Activated gamma-delta T cell treated with anti-CD3 and anti-CD28 coated beads, Interleukin-2, amount 50 U/mL, for 16 hours (primary cell): ENCODE results near the gene EMB.
"Not testable (repeated sequence)": the region's sequence is repeated elsewhere in the genome, so short reads cannot be mapped to it uniquely, and the experiment has no call there.

ENCODE experiments used
- DNase-seq: peaks from one replicate; pipeline ENCODE4 v3.0.0-alpha.2; 2020; ENCODE audit warnings: low read depth

EMB gene

DNA sequence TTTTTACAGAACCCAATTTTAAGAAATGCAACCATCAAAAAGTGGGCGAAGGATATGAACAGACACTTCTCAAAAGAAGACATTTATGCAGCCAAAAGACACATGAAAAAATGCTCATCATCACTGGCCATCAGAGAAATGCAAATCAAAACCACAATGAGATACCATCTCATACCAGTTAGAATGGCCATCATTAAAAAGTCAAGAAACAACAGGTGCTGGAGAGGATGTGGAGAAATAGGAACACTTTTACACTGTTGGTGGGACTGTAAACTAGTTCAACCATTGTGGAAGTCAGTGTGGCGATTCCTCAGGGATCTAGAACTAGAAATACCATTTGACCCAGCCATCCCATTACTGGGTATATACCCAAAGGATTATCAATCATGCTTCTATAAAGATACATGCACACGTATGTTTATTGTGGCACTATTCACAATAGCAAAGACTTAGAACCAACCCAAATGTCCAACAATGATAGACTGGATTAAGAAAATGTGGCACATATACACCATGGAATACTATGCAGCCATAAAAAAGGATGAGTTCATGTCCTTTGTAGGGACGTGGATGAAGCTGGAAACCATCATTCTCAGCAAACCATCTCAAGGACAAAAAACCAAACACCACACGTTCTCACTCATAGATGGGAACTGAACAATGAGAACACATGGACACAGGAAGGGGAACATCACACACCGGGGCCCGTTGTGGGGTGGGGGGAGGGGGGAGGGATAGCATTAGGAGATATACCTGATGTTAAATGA is 19.7 kb downstream of the EMB start:
- not testable (repeated sequence) for DNase-seq

DNA sequence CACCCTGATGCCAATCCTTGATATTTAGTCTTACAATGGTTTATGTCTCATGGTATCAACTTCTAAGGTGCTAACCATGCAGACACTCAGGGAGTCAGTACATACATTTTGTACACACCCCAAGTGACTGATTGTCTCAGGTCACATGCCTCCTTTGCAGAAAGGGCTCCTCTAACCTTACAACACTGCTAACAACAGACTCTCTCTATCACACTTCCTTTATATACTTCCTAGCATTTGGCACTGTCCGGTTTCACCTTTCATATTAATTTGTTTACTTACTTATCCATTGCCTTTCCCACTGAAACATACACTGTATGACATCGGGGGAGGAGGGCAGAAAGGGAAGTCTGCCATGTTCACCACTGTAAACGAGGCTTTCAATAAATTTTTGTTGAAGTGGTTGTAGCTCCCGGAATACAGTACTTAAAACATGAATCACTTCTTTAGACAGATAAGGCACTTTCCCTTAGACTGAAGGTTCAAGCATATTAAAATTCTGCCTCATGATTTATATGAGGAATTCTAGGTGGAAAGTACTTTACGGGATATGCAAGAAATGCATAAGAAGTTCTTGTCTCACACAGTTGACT is 20.6 kb downstream of the EMB start:
- no peak for DNase-seq

DNA sequence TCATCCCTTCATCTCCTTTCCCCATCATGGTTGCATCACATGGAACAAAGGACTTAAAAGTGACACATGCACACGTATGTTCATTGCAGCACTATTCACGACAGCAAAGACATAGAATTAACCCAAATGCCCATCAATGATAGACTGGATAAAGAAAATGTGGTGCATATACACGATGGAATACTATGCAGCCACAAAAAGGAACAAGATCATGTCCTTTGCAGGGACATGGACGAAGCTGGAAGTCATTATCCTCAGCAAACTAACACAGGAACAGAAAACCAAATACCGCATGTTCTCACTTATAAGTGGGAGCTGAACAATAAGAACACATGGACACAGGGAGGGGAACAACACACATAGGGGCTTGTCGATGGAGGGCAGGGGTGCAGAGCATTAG is 21.4 kb downstream of the EMB start:
- DNase-seq = not testable (repeated sequence)

DNA sequence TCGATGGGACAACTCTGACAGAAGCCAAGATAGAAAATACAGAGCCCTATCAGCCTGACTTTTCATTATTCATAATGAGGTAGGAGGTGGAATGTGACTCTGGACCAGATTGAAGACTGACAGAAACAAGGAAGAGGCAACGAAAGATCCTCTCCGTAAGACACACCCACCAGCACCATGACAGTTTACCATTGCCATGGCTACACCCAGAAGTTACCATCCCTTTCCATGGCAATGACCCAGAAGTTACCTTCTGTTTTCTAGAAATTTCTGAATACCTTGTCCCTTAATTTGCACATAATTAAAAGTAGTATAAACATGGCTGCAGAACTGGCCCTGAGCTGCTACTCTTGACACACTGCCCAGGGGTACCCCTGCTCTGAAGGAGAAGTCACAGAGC is 24.5 kb downstream of the EMB start:
- DNase-seq = not testable (repeated sequence)

DNA sequence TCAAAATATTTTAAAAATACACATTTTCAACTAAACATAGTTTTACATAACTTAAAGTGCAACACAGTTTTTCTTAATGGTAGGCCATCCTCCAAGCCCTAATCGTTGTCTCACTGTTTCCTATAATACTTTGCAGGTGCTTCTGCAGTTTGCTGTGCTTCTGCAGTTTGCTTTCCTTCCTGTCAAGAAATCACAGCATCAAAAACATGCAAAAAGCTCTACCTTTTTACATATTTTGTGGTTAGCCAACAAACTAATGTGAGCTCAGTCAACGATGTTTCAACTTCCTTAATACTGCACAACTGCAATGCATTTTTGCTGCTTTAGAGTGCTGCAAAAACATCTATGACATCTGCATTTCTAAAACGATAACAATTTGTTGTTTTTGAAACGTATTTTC is 25.2 kb downstream of the EMB start:
- DNase-seq = no peak

DNA sequence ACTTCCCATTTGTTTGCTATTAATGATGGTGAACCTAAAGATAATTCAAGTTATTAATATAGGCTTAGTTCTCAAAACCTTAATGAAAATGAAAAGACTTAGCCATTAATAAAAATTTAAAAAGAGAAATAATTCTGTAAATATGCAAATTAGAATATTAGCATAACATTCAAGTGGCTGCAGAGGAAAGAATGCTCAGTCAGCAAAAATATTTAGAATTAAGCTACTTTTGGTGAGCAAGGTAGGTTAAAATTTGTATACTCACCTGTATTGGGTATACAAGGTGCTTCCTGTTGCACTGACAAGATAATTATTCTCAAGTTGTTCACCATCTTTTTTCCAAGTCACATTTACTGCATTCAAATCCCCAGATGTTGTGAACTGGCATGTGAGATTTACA is 30.2 kb downstream of the EMB start:
- DNase-seq = not testable (repeated sequence)

DNA sequence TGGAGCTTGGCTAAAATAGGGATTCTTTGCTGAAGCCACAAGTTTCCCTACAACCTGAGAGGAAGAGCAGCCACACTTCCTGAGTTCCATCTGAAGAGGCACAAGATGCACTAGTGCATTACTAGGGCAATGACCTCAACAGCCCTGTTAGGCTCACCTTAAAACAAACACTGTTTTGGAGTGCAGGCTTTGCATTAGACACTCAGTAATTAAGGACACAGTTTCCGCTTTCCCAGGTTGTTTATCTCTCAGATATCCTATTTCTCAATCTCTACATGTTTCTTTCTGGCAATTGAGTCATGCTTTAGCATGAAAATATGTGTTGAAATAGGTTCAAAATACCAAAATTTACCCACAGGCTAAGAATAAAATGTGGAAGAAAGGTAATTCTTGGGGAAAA is 34.2 kb downstream of the EMB start:
- no peak for DNase-seq

DNA sequence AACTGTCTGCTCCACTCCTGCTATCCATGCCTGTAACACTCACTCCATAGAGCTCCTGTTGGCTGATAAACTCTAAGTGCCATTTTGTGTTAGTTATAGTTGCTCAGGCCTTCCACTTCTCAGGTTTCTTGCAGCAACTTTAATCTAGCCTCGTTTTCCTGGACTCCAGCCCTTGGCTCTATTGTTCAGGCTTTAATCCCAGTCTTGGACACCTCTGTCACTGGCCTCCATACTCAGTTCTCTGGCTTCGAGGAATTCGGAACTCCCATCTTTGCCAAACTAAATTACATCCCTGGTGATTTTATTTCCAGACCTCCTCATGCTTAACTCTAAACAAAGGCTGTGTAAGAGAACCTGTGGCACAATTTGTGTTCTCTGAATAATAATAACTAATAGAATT is 39.8 kb downstream of the EMB start:
- DNase-seq = no peak

DNA sequence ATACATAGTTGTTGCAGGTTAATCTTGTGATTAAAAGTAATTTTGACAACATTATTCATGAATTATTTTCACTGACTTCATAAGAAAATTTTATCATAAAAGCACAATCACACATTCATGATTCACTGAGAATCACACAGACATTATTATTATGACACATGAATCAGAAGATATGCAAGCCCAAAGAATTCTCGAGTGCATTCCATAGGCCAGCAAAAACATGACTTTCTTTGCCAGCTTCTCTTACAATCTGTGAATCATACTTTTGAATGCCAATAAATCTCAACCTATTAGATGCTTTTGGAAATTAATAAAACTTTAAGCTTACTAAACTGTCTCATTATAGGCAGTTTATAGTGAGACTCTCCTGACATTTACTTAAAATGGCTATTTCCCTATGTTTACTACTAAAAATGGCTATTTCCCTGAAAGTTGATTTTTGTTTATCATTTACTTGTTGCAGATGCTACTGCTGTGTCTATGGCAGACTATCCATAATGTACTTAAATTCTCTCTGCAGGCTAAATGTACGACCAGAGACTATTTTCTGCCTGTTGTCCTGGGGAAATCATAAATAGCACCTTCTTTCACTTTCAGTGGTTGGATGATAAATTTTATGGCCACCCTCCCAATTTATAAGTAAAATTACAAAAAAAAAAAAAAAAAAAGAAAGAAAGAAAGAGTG is 47.0 kb downstream of the EMB start:
- not testable (repeated sequence) for DNase-seq

DNA sequence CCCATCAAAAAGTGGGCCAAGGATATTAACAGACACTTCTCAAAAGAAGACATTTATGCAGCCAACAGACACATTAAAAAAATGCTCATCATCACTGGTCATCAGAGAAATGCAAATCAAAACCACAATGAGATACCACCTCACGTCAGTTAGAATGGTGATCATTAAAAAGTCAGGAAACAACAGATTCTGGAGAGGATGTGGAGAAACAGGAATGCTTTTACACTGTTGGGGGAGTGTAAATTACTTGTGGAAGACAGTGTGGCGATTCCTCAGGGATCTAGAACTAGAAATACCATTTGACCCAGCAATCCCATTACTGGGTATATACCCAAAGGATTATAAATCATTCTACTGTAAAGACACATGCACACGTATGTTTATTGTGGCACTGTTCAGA is 48.8 kb downstream of the EMB start:
- not testable (repeated sequence) for DNase-seq

DNA sequence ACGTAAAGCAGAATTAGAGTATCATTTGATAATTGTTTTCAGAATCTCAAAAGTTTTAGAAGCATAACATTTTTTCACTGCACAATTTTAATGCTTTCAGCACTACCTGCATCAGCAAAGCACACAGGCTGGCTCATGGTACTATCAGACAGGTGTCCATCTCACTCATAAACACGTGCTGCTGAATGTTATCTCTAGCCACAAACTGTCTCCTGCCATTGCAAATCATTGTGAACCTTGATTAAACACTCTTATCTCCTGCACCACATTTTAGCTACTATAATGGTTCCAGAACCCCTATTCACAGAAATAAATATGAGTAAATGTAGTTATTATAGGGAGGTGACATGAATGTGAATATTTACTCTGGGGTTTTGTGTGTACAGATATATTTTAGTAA is 56.7 kb downstream of the EMB start:
- not testable (repeated sequence) for DNase-seq

DNA sequence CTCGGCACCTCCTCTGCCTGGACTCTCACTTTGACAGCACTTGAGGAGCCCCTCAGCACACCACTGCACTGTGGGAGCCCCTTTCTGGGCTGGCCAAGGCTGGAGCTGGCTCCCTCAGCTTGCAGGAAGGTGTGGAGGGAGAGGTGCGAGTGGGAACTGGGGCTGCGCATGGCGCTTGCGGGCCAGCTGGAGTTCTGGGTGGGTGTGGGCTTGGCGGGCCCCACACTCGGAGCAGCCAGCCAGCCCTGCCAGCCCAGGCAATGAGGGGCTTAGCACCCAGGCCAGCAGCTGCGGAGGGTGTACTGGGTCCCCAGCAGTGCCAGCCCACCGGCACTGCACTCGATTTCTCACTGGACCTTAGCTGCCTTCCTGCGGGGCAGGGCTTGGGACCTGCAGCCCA is 64.4 kb downstream of the EMB start:
- not testable (repeated sequence) for DNase-seq

DNA sequence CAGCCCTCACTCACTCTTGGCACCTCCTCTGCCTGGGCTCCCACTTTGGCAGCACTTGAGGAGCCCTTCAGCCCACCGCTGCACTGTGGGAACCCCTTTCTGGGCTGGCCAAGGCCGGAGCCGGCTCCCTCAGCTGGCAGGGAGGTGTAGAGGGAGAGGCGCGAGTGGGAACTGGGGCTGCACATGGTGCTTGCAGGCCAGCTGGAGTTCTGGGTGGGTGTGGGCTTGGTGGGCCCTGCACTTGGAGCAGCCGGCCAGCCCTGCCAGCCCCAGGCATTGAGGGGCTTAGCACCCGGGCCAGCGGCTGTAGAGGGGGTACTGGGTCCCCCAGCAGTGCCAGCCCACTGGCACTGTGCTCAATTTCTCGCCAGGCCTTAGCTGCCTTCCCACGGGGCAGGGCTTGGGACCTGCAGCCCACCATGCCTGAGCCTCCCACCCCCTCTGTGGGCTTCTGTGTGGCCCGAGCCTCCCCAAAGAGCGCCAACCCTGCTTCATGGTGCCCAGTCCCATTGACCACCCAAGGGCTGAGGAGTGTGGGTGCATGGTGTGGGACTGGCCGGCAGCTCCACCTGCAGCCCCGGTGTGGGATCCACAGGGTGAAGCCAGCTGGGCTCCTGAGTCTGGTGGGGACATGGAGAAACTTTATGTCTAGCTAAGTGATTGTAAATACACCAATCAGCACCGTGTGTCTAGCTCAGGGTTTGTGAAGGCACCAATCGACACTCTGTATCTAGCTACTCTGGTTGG is 71.6 kb downstream of the EMB start:
- not testable (repeated sequence) for DNase-seq

DNA sequence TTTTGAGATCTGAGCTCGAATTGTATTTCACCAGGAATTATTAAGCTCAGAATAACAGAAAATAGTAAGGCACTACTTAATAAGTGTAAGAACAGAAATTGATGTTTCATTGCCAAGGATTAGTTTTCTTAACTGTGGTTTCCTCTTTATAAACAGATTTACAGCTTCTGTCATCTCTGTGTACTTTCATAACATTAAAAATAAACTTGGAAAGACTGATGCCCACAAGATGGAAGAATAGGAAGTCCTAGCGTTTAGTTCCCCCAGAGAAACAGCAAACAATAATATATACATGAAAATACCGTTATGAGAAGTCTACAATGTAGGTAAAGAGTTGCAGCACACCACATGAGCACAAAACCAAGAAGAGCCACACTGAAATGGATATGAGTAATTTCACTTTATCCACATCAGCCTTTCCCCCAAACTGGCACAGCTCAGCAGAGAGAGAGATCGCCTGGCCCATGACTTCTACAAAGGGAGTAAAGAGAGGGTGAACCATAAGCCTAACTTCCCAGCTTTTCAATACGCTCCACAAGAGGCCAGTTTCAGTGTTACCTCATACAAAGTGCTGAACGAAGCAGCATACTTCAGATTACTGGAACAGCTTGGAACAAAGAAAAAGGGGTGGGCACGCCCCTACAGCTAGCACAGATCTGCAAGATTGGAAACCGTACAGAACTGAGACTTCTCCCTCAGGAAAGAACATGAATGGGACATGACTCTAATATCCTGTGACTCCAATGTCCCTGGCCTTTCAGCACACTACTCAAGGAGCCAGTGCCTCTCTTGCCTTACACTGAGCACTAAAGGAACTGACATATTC is 75.4 kb downstream of the EMB start:
- no peak for DNase-seq

DNA sequence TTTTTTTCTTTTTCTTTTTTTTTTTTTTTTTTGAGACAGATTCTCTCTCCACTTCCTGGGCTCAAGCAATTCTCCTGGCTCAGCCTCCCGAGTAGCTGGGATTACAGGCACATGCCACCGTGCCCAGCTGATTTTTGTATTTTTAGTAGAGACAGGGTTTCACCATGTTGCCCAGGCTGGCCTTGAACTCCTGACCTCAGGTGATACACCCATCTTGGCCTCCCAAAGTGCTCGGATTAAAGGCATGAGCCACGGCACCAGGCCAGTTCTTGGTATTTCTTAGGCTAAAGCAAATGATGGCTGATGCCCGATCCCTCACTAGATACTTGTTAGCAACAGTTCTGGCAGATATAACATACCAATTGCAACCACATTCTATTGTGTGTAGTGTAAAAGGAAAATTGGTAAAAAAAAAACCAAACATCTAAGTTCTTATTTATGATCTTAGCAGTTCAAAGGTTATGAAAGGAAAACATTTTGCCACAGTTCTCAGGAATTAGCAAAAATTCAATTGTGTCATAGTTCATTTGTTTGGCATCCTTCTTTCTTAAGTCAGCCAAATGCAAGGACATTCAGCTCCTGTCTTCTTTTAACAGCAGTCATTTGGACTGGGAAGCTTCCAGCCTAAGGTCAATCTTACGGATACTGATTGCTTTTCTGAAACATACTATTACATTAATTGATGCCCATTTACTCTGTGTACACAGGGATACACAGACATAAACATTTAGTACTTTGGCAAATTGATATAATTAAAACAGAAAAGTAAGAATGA is 76.4 kb downstream of the EMB start:
- not testable (repeated sequence) for DNase-seq

DNA sequence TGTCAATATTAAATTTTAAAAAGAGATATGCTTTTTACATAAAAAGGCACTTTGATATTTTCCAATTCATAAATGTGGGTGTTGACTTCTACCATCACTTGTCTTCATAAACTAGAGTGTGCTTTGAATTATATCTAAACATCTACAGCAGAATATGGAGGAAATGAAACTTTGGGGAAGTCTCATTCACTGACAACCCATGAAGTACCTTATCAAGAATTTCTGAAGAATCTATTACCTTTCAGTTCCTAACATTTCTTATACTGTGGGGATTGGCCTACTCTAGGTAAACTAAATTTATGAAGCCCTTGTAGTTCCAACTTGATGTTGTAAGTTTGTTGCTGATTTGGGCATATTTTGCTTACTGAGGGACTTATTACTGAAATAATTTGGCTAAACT is 81.9 kb downstream of the EMB start:
- DNase-seq = no peak

DNA sequence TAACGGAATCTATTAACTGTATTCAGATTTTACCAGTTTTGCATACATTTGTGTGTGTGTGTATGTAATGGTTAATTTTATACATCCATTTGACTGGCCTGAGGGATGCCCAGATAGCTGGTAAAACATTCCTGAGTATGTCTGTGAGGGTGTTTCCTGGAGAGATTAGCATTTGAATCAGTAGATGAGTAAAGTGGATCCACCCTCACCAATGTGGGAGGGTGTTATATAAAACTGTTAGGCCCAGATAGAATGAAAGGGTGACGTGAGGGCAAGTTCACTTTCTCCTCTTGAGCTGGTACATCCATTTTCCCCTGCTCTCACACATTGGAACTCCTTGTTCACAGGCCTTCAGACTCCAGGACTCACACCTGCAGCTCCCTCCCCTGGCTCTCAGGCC is 88.7 kb downstream of the EMB start:
- no peak for DNase-seq
